ENCODE measurements around the gene TGFBR3. TPM values are rescaled to one million over a fixed set of nuclear protein-coding genes. Genes with fewer than 3 reads are reported as not detected.

Gene TGFBR3
- total and polyA plus RNA-seq, 3 experiments from 2014 or later: 28.8 to 78.5 (median 29.9) TPM

DNA sequence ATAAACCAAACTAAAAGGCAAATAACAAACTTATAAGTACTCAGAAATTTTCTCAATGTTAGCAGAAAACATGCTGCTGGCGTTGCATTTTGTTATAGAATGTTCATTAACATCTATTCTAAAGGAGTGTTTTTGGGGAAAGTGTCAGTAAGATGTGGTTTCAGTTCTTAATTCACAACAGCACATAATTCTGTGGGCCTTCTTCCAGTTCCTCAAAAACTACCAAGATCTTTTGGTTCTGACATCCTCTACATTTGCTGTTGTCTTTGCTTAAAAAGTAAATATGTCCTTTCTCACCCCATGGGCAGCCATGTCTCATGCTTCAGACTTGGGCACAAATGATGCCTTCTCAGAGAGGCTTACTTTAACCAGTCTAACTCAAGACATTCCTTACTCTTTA, 232.8 kb downstream of the TGFBR3 start:
- H3K4me1 Mint-ChIP-seq: peaks cover 0 to 18% (median 11%) of the 10 kb centered on the region in 3 donors
- peaks cover 0 to 16% (median 1%) of the 10 kb centered on the region in 3 donors for H3K36me3 Mint-ChIP-seq

DNA sequence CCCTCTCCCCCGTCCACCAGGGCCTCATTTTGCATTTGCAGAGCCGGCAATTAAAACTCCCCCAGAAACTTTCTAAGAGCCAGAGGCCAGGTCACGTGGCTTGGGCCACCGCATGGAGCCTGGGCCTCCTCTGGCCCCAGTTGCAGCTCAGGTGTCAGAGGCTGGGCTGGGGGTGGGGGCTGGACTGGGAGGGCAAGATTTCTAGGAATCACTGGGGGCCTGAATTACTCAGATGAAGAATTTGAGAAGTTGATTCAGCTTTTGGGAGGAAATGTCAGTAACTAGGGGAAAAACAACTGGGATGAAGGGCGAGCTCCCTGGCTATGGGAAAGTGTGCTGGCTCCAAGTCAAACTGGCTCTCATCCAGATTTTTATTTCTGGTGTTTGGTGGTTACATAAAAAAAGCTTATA, 234.3 kb downstream of the TGFBR3 start:
- Histone ChIP-seq H3K36me3 (ENCODE audit: insufficient read depth, low read length) (no peaks in the 10 kb centered on the region), H3K4me3 (ENCODE audit: low read length) (no peak overlapping the region), H3K4me1 (ENCODE audit: insufficient read depth, low read length) (peaks cover 9% of the 10 kb centered on the region), H3K27me3 (ENCODE audit: insufficient read depth, low read length, poor library complexity, severe bottlenecking) (no peaks in the 10 kb centered on the region), H3K9me3 (ENCODE audit: low read length) (no peaks in the 10 kb centered on the region), H3K27ac (ENCODE audit: low read depth, low read length) (no peak overlapping the region)
- no peak overlapping the region for H3K4me3 Mint-ChIP-seq
- peaks cover 14 to 33% (median 22%) of the 10 kb centered on the region in 3 donors for H3K4me1 Mint-ChIP-seq
- H3K36me3 Mint-ChIP-seq: peaks cover 0 to 10% (median 0%) of the 10 kb centered on the region in 3 donors
- no peak for DNase-seq
- peaks cover 0 to 2% of the 10 kb centered on the region in 2 donors for H3K27me3 Mint-ChIP-seq
- H3K27ac Mint-ChIP-seq: peak overlapping the region in 2 of 8 donors; percentile 20 to 42
- H3K9me3 Mint-ChIP-seq: no peaks in the 10 kb centered on the region
- CTCF ChIA-PET: no interaction called here
- POLR2A ChIA-PET: no interaction called here

More for the DNA sequence above, 232.8 kb downstream of the TGFBR3 start:
- H3K27me3 ChIP-seq (ENCODE audit: insufficient read depth, low read length, poor library complexity, severe bottlenecking): no peaks in the 10 kb centered on the region
- H3K4me3 ChIP-seq (ENCODE audit: low read length): no peak overlapping the region
- no peaks in the 10 kb centered on the region for H3K9me3 ChIP-seq (ENCODE audit: low read length)
- H3K4me1 ChIP-seq (ENCODE audit: insufficient read depth, low read length): no peaks in the 10 kb centered on the region
- H3K4me3 Mint-ChIP-seq: no peak overlapping the region
- H3K27ac ChIP-seq (ENCODE audit: low read depth, low read length): no peak overlapping the region
- H3K36me3 ChIP-seq (ENCODE audit: insufficient read depth, low read length): no peaks in the 10 kb centered on the region
- peaks cover 0 to 2% of the 10 kb centered on the region in 2 donors for H3K27me3 Mint-ChIP-seq
- CTCF ChIA-PET: no interaction called here
- DNase-seq: no peak
- H3K27ac Mint-ChIP-seq: no peak overlapping the region
- H3K9me3 Mint-ChIP-seq: no peaks in the 10 kb centered on the region
- POLR2A ChIA-PET: no interaction called here

DNA sequence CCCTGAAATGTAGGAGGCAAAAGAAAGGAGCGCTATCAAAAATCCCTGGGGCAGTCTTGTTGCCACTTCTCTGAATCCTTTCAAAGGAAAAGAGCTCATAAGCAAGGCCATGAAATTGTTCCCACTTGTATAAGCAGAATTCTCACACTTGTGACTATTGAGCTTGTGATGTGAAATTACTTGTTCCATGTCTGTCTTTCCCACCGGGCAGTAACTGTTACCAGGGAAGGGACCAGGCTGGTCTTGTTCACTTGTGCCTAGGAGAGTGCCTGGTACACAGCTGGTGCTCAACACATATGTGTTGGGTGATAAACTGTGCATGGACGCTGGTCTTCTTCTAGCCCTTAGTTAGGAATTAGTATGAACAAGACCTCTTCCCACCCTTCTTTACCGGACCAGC, 234.7 kb downstream of the TGFBR3 start:
- Mint-ChIP-seq H3K4me1 (peaks cover 18 to 37% (median 23%) of the 10 kb centered on the region in 3 donors), H3K4me3 (no peak overlapping the region), H3K36me3 (peaks cover 0 to 10% (median 0%) of the 10 kb centered on the region in 3 donors), H3K9me3 (no peaks in the 10 kb centered on the region), H3K27me3 (peaks cover 0 to 2% of the 10 kb centered on the region in 2 donors), H3K27ac (peak overlapping the region in 2 of 8 donors; percentile 20 to 32)
- H3K4me3 ChIP-seq (ENCODE audit: low read length): no peak overlapping the region
- H3K4me1 ChIP-seq (ENCODE audit: insufficient read depth, low read length): peaks cover 13% of the 10 kb centered on the region
- DNase-seq: no peak
- no peaks in the 10 kb centered on the region for H3K36me3 ChIP-seq (ENCODE audit: insufficient read depth, low read length)
- ChIA-PET CTCF (no interaction called here), POLR2A (no interaction called here)
- no peaks in the 10 kb centered on the region for H3K27me3 ChIP-seq (ENCODE audit: insufficient read depth, low read length, poor library complexity, severe bottlenecking)
- no peaks in the 10 kb centered on the region for H3K9me3 ChIP-seq (ENCODE audit: low read length)
- H3K27ac ChIP-seq (ENCODE audit: low read depth, low read length): no peak overlapping the region

DNA sequence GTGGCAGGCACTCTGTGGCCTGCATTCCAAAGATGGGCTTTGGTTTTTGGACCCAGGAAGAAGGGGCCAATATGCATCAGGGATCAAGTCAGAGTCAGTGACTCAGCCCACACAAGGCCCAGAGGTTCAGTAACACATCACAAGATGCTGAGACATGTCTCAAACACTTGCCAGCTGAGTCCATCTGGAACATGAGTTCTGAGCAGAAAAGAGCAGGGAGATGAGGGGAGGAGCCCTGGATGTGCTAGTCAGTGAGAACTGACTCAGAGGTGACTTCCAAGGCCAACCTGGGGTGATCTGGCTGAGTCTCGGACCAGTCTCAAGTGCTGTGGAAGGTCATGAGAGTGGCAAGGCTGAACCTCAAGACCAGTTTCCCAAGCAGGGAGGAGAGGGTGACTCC, 235.2 kb downstream of the TGFBR3 start:
- peaks cover 19 to 41% (median 23%) of the 10 kb centered on the region in 3 donors for H3K4me1 Mint-ChIP-seq
- CTCF ChIA-PET: no interaction called here
- Histone ChIP-seq H3K4me1 (ENCODE audit: insufficient read depth, low read length) (peaks cover 16% of the 10 kb centered on the region), H3K27me3 (ENCODE audit: insufficient read depth, low read length, poor library complexity, severe bottlenecking) (no peaks in the 10 kb centered on the region), H3K9me3 (ENCODE audit: low read length) (no peaks in the 10 kb centered on the region), H3K4me3 (ENCODE audit: low read length) (no peak overlapping the region), H3K36me3 (ENCODE audit: insufficient read depth, low read length) (no peaks in the 10 kb centered on the region), H3K27ac (ENCODE audit: low read depth, low read length) (no peak overlapping the region)
- H3K36me3 Mint-ChIP-seq: peaks cover 0 to 8% (median 0%) of the 10 kb centered on the region in 3 donors
- DNase-seq: no peak
- POLR2A ChIA-PET: no interaction called here
- H3K9me3 Mint-ChIP-seq: no peaks in the 10 kb centered on the region
- peak overlapping the region in 1 of 8 donors; percentile 32 for H3K27ac Mint-ChIP-seq
- peaks cover 0 to 2% of the 10 kb centered on the region in 2 donors for H3K27me3 Mint-ChIP-seq
- H3K4me3 Mint-ChIP-seq: no peak overlapping the region

DNA sequence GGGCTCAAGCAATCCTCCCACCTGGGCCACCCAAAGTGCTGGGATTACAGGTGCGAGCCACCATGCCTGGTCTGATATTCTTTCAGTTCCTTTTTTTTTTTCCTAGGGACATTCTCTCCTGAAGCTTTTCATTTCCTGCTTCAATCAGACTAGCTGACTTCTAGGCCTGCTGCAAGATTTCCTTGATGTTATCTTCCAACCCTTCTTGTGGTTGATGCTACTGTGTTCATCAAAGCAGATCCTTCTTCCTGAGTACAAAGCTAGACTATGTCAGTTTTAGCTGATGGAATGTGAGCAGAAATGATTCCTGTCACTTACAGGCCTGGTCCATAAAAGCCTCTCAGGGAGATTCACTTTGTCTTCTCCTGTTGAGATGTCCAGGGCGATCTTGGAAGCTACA, 238.9 kb downstream of the TGFBR3 start:
- Histone ChIP-seq H3K27me3 (ENCODE audit: insufficient read depth, low read length, poor library complexity, severe bottlenecking) (no peaks in the 10 kb centered on the region), H3K4me3 (ENCODE audit: low read length) (no peak overlapping the region), H3K4me1 (ENCODE audit: insufficient read depth, low read length) (peaks cover 16% of the 10 kb centered on the region), H3K9me3 (ENCODE audit: low read length) (no peaks in the 10 kb centered on the region), H3K36me3 (ENCODE audit: insufficient read depth, low read length) (no peaks in the 10 kb centered on the region), H3K27ac (ENCODE audit: low read depth, low read length) (no peak overlapping the region)
- peak overlapping the region in 5 of 8 donors; percentile 26 to 72 (median 43) for H3K27ac Mint-ChIP-seq
- H3K36me3 Mint-ChIP-seq: peaks cover 0 to 3% (median 0%) of the 10 kb centered on the region in 3 donors
- H3K9me3 Mint-ChIP-seq: peaks cover 0 to 4% (median 0%) of the 10 kb centered on the region in 5 donors
- H3K4me1 Mint-ChIP-seq: peaks cover 19 to 32% (median 19%) of the 10 kb centered on the region in 3 donors
- H3K27me3 Mint-ChIP-seq: no peaks in the 10 kb centered on the region
- DNase-seq: no peak
- peak overlapping the region in 2 of 7 donors; percentile 23 to 53 for H3K4me3 Mint-ChIP-seq
- ChIA-PET POLR2A (no interaction called here), CTCF (interaction anchor here (0.5 to 1.2 kb wide), 2 partner anchors 12 to 287 kb away, joined by 3 to 4 read pairs; no protein-coding TSS in a partner anchor)

DNA sequence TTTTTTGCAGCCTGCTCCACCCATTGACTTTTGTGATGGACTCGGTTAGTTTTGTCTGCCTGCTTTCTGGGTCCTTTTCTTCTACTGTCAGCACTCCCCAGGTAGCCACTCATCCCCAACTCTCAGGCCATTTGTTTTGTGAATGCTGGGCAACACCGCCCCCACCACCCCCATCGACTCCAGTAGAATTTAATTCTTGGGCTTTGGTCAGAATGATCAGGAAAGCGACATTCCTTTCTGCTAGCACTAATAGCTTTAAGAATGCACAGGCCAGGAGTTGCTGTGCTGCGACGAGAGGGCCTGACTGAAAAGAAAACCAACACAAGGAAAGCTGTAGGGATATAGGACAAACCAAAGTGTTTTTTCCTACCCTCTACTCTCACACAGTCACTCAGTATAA, 240.9 kb downstream of the TGFBR3 start:
- Mint-ChIP-seq H3K27ac (no peak overlapping the region), H3K9me3 (peaks cover 0 to 9% (median 5%) of the 10 kb centered on the region in 5 donors), H3K36me3 (peaks cover 0 to 8% (median 3%) of the 10 kb centered on the region in 3 donors), H3K4me3 (no peak overlapping the region), H3K27me3 (peaks cover 0 to 1% of the 10 kb centered on the region in 2 donors), H3K4me1 (peaks cover 19 to 32% (median 19%) of the 10 kb centered on the region in 3 donors)
- Histone ChIP-seq H3K9me3 (ENCODE audit: low read length) (no peaks in the 10 kb centered on the region), H3K4me1 (ENCODE audit: insufficient read depth, low read length) (peaks cover 16% of the 10 kb centered on the region), H3K27me3 (ENCODE audit: insufficient read depth, low read length, poor library complexity, severe bottlenecking) (no peaks in the 10 kb centered on the region), H3K4me3 (ENCODE audit: low read length) (no peak overlapping the region), H3K27ac (ENCODE audit: low read depth, low read length) (no peak overlapping the region), H3K36me3 (ENCODE audit: insufficient read depth, low read length) (no peaks in the 10 kb centered on the region)
- ChIA-PET CTCF (no interaction called here), POLR2A (no interaction called here)
- no peak for DNase-seq

DNA sequence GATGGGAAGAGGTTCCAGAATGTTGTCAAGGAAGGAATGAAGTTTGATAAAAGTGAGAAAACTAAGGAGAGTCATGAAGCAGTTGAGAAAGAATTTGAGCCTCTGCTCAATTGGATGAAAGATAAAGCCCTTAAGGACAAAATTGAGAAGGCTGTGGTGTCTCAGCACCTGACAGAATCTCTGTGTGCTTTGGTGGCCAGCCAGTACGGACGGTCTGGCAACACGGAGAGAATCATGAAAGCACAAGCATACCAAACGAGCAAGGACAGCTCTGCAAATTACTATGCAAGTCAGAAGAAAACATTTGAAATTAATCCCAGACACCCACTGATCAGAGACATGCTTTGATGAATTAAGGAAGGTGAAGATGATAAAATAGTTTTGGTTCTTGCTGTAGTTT, 242.5 kb downstream of the TGFBR3 start:
- POLR2A ChIA-PET: no interaction called here
- H3K4me3 Mint-ChIP-seq: no peak overlapping the region
- H3K27ac Mint-ChIP-seq: peak overlapping the region in 1 of 8 donors; percentile 76
- Histone ChIP-seq H3K27ac (ENCODE audit: low read depth, low read length) (no peak overlapping the region), H3K4me3 (ENCODE audit: low read length) (no peak overlapping the region), H3K4me1 (ENCODE audit: insufficient read depth, low read length) (peaks cover 16% of the 10 kb centered on the region), H3K36me3 (ENCODE audit: insufficient read depth, low read length) (no peaks in the 10 kb centered on the region), H3K9me3 (ENCODE audit: low read length) (no peaks in the 10 kb centered on the region), H3K27me3 (ENCODE audit: insufficient read depth, low read length, poor library complexity, severe bottlenecking) (no peaks in the 10 kb centered on the region)
- H3K4me1 Mint-ChIP-seq: peaks cover 15 to 26% (median 19%) of the 10 kb centered on the region in 3 donors
- H3K36me3 Mint-ChIP-seq: peaks cover 0 to 14% (median 3%) of the 10 kb centered on the region in 3 donors
- CTCF ChIA-PET: no interaction called here
- peaks cover 0 to 9% (median 5%) of the 10 kb centered on the region in 5 donors for H3K9me3 Mint-ChIP-seq
- no peak for DNase-seq
- H3K27me3 Mint-ChIP-seq: peaks cover 0 to 1% of the 10 kb centered on the region in 2 donors

DNA sequence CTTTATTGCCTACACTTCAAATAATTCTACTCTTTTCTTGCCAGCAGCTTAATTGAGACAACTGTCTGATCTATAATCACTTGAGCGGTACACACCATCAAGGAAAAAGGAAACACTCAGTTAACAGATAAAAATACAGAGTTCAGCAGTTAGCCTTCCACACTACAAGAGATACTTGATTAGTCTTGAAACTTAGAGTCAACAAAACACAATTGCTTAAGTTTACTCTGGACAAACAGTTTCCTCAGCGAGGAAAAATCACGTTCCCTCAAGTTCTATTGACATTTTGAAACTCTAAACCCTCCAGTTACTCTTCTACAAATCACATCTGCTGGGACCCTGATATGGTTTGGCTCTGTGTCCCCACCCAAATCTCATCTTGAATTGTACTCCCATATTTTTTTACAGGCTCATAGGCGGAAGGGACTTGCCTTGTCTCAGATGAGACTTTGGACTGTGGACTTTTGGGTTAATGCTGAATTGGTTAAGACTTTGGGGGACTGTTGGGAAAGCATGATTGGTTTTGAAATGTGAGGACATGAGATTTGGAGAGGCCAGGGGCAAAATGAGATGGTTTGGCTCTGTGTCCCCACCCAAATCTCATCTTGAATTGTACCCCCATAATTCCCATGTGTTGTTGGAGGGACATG, 244.9 kb downstream of the TGFBR3 start:
- CTCF ChIA-PET: no interaction called here
- POLR2A ChIA-PET: no interaction called here

More for the DNA sequence above, 244.9 kb downstream of the TGFBR3 start:
- Histone ChIP-seq H3K27me3 (ENCODE audit: insufficient read depth, low read length, poor library complexity, severe bottlenecking) (no peaks in the 10 kb centered on the region), H3K4me1 (ENCODE audit: insufficient read depth, low read length) (peaks cover under 1% of the 10 kb centered on the region), H3K36me3 (ENCODE audit: insufficient read depth, low read length) (no peaks in the 10 kb centered on the region), H3K4me3 (ENCODE audit: low read length) (no peak overlapping the region), H3K27ac (ENCODE audit: low read depth, low read length) (no peak overlapping the region), H3K9me3 (ENCODE audit: low read length) (no peaks in the 10 kb centered on the region)
- H3K27me3 Mint-ChIP-seq: peaks cover 0 to 1% of the 10 kb centered on the region in 2 donors
- DNase-seq: no peak
- peaks cover 0 to 9% (median 5%) of the 10 kb centered on the region in 5 donors for H3K9me3 Mint-ChIP-seq
- peak overlapping the region in 1 of 8 donors; percentile 66 for H3K27ac Mint-ChIP-seq
- no peak overlapping the region for H3K4me3 Mint-ChIP-seq
- peaks cover 0 to 2% (median 0%) of the 10 kb centered on the region in 3 donors for H3K4me1 Mint-ChIP-seq
- H3K36me3 Mint-ChIP-seq: peaks cover 0 to 14% (median 3%) of the 10 kb centered on the region in 3 donors

Measured in CD8-positive, alpha-beta memory T cell (primary cell).